Uterus (tissue), 4 donors: Measurements from ENCODE around the gene GNGT2. TPM values are rescaled to one million over a fixed set of nuclear protein-coding genes. Genes with fewer than 3 reads are reported as not detected.

Experiments used
- DNase-seq, 2 donors: peaks; one replicate each; pipeline ENCODE4 v3.0.0-alpha.2; 2019 to 2020
- H3K27ac ChIP-seq, 2 donors: fragments of 200-600 bp; sonication (generic); 1 replicate in 1 of 2; 2 replicates in 1 of 2; pipeline ENCODE4 v1.5.1; 2016 to 2018
- H3K27me3 ChIP-seq, 2 donors: fragments of 200-600 bp; sonication (generic); one replicate each; pipeline ENCODE4 v1.5.1; 2018 to 2019; ENCODE audit warnings: control low read depth in 1 of 2
- H3K36me3 ChIP-seq, 2 donors: fragments of 200-600 bp; sonication (generic); one replicate each; pipeline ENCODE4 v1.5.1; 2019; ENCODE audit warnings: control low read depth in 1 of 2
- H3K4me1 ChIP-seq, 2 donors: fragments of 200-600 bp; sonication (generic); one replicate each; pipeline ENCODE4 v1.5.1; 2018 to 2019; ENCODE audit warnings: control low read depth in 1 of 2
- H3K4me3 ChIP-seq, 2 donors: fragments of 200-600 bp; sonication (generic); 1 replicate in 1 of 2; 2 replicates in 1 of 2; pipeline ENCODE4 v1.5.1; 2018 to 2019; ENCODE audit warnings: mild to moderate bottlenecking in 1 of 2
- H3K9me3 ChIP-seq, 2 donors: fragments of 200-600 bp; sonication (generic); one replicate each; pipeline ENCODE4 v1.5.1; 2019; ENCODE audit warnings: control low read depth in 1 of 2
- CTCF ChIP-seq, 4 experiments: fragments of 200-600 bp in 2 of 4; fragments of 450-650 bp in 2 of 4; sonication (generic) in 2 of 4; IDR thresholded peaks; one replicate each; pipeline ENCODE4 v1.5.1; 2016 to 2019; ENCODE audit warnings: antibody characterized with exemption in 4 of 4, mild to moderate bottlenecking in 2 of 4, moderate library complexity in 1 of 4
- POLR2A ChIP-seq, 2 donors: fragments of 450-650 bp; IDR thresholded peaks; one replicate each; pipeline ENCODE4 v1.6.1; 2016; ENCODE audit warnings: antibody characterized with exemption in 2 of 2, mild to moderate bottlenecking in 1 of 2, moderate library complexity in 1 of 2
- intact Hi-C: fragments of 100-400 bp; cut with DNase I; formaldehyde crosslinking; loops from one replicate; pipeline ENCODE4 v1.15.1; 2023; ENCODE audit warnings: low total_unique reads
- total RNA-seq, 4 donors: library from RNA; depleted of rRNA in 3 of 4; stranded (reverse); fragments of >200 nt in 3 of 4; gene quantifications; one replicate each; pipeline versions ENCODE4 v1.1.0 to v1.2.4, GENCODE V29; 2014 to 2023
- donor health status: DM: yes; HTN: yes; CAD: no.

GNGT2 gene
- total RNA-seq, 4 donors from 2014 or later, result 5.5 to 6.7 TPM; not detected in 2

GRCh38 chr17:49227436-49228261, 17.3 kb upstream of the GNGT2 start:
- H3K36me3 ChIP-seq, result no peaks in the 10 kb centered on the region
- intact Hi-C loops, result loop anchor here (10.0 kb wide), 1 partner anchor 53 kb away; no protein-coding TSS in a partner anchor
- H3K4me3 ChIP-seq, result no peak overlapping the region
- DNase-seq, result peak; percentile 62 to 66
- no peaks in the 10 kb centered on the region for H3K9me3 ChIP-seq
- H3K4me1 ChIP-seq, result peaks cover 0 to 11% of the 10 kb centered on the region in 2 donors
- H3K27me3 ChIP-seq, result peaks cover 0 to 11% of the 10 kb centered on the region in 2 donors
- no peak overlapping the region for H3K27ac ChIP-seq
- TF ChIP-seq POLR2A (IDR thresholded peaks at IDR 0.05) (no peak), CTCF (IDR thresholded peaks at IDR 0.05) (peak; percentile 56 to 71 (median 69))

GRCh38 chr17:49226771-49227435, 16.5 kb upstream of the GNGT2 start:
- no peak for DNase-seq
- Histone ChIP-seq H3K27me3 (peaks cover 0 to 11% of the 10 kb centered on the region in 2 donors), H3K36me3 (no peaks in the 10 kb centered on the region), H3K4me3 (no peak overlapping the region), H3K9me3 (no peaks in the 10 kb centered on the region), H3K4me1 (peaks cover 0 to 11% of the 10 kb centered on the region in 2 donors), H3K27ac (no peak overlapping the region)
- intact Hi-C loops, result loop anchor here (10.0 kb wide), 1 partner anchor 52 kb away; no protein-coding TSS in a partner anchor
- TF ChIP-seq POLR2A (IDR thresholded peaks at IDR 0.05) (no peak), CTCF (IDR thresholded peaks at IDR 0.05) (no peak)

GRCh38 chr17:49225554-49226236, 15.3 kb upstream of the GNGT2 start:
- intact Hi-C loops, result loop anchor here (10.0 kb wide), 1 partner anchor 51 kb away; no protein-coding TSS in a partner anchor
- H3K4me3 ChIP-seq, result no peak overlapping the region
- DNase-seq, result no peak
- H3K9me3 ChIP-seq, result no peaks in the 10 kb centered on the region
- TF ChIP-seq POLR2A (IDR thresholded peaks at IDR 0.05) (no peak), CTCF (IDR thresholded peaks at IDR 0.05) (no peak)
- H3K36me3 ChIP-seq, result no peaks in the 10 kb centered on the region
- peaks cover 0 to 11% of the 10 kb centered on the region in 2 donors for H3K4me1 ChIP-seq
- H3K27me3 ChIP-seq, result peaks cover 0 to 11% of the 10 kb centered on the region in 2 donors
- no peak overlapping the region for H3K27ac ChIP-seq

GRCh38 chr17:49224997-49225337, 14.6 kb upstream of the GNGT2 start:
- Histone ChIP-seq H3K4me1 (peaks cover 0 to 11% of the 10 kb centered on the region in 2 donors), H3K9me3 (no peaks in the 10 kb centered on the region), H3K36me3 (no peaks in the 10 kb centered on the region), H3K4me3 (no peak overlapping the region), H3K27ac (no peak overlapping the region), H3K27me3 (peaks cover 0 to 11% of the 10 kb centered on the region in 2 donors)
- intact Hi-C loops, result loop anchor here (10.0 kb wide), 1 partner anchor 50 kb away; no protein-coding TSS in a partner anchor
- TF ChIP-seq POLR2A (IDR thresholded peaks at IDR 0.05), result no peak
- no peak for TF ChIP-seq CTCF (IDR thresholded peaks at IDR 0.05)
- no peak for DNase-seq
